NT2/D1 (cell line): Measurements from ENCODE around the gene SYT1.

Source experiments
- DNase-seq: peaks from one replicate; pipeline ENCODE4 v3.0.0-alpha.2; 2011; ENCODE audit warnings: low read depth, low spot score
- H3K27me3 ChIP-seq: 2 replicates; pipeline ENCODE4 v1.6.0; 2011; ENCODE audit warnings: mild to moderate bottlenecking; ENCODE audit not compliant: insufficient read length, insufficient read depth
- H3K36me3 ChIP-seq: 2 replicates; pipeline ENCODE4 v1.6.1; 2011; ENCODE audit warnings: mild to moderate bottlenecking, low read length, mixed read lengths; ENCODE audit not compliant: insufficient read depth, insufficient read length
- H3K4me1 ChIP-seq: 2 replicates; pipeline ENCODE4 v1.5.1; 2011; ENCODE audit not compliant: insufficient read depth, insufficient read length
- H3K4me3 ChIP-seq: 2 replicates; pipeline ENCODE4 v1.5.1; 2011; ENCODE audit warnings: low read depth; ENCODE audit not compliant: insufficient read length
- H3K9ac ChIP-seq: 2 replicates; pipeline ENCODE4 v1.6.0; 2011; ENCODE audit warnings: low read depth; ENCODE audit not compliant: insufficient read length
- H3K9me3 ChIP-seq: 2 replicates; pipeline ENCODE4 v1.5.1; 2011; ENCODE audit warnings: mild to moderate bottlenecking, low read length; ENCODE audit not compliant: insufficient read depth
- SUZ12 ChIP-seq: IDR thresholded peaks from 2 replicates; pipeline ENCODE4 v1.6.1; 2011; ENCODE audit not compliant: insufficient read length, insufficient read depth; ENCODE audit errors: extremely low read depth
- YY1 ChIP-seq: IDR thresholded peaks from 2 replicates; pipeline ENCODE4 v1.6.1; 2011; ENCODE audit not compliant: insufficient read length, insufficient read depth
- ZNF274 ChIP-seq: IDR thresholded peaks from 2 replicates; pipeline ENCODE4 v1.6.1; 2011; ENCODE audit warnings: mild to moderate bottlenecking, low read depth, low read length

The SYT1 gene

GRCh38 chr12:79223210-79223609 is 358.6 kb downstream of the SYT1 start:
- H3K9ac ChIP-seq, result no peak overlapping the region
- DNase-seq, result no peak
- no peaks in the 10 kb centered on the region for H3K36me3 ChIP-seq
- H3K9me3 ChIP-seq, result peaks cover 22% of the 10 kb centered on the region
- no peaks in the 10 kb centered on the region for H3K27me3 ChIP-seq
- TF ChIP-seq ZNF274, result no peak
- no peak for TF ChIP-seq YY1
- TF ChIP-seq SUZ12, result no peak
- no peak overlapping the region for H3K4me3 ChIP-seq
- H3K4me1 ChIP-seq, result no peaks in the 10 kb centered on the region

- DNase-seq, result no peak
- TF ChIP-seq YY1 (no peak), SUZ12 (no peak), ZNF274 (no peak)
- no peaks in the 10 kb centered on the region for H3K36me3 ChIP-seq
- H3K4me1 ChIP-seq, result no peaks in the 10 kb centered on the region
- no peaks in the 10 kb centered on the region for H3K27me3 ChIP-seq
- no peak overlapping the region for H3K4me3 ChIP-seq
- H3K9ac ChIP-seq, result no peak overlapping the region
- peaks cover 22% of the 10 kb centered on the region for H3K9me3 ChIP-seq
Measured at GRCh38 chr12:79223761-79224160, 359.2 kb downstream of the SYT1 start.

- Histone ChIP-seq H3K4me1 (no peaks in the 10 kb centered on the region), H3K4me3 (no peak overlapping the region), H3K9ac (no peak overlapping the region), H3K36me3 (no peaks in the 10 kb centered on the region), H3K27me3 (no peaks in the 10 kb centered on the region), H3K9me3 (peaks cover 7% of the 10 kb centered on the region)
- TF ChIP-seq YY1, result no peak
- no peak for TF ChIP-seq ZNF274
- no peak for TF ChIP-seq SUZ12
- no peak for DNase-seq
Measured at GRCh38 chr12:79227091-79227490, 362.5 kb downstream of the SYT1 start.

- Histone ChIP-seq H3K4me3 (no peak overlapping the region), H3K9ac (no peak overlapping the region), H3K4me1 (no peaks in the 10 kb centered on the region), H3K27me3 (no peaks in the 10 kb centered on the region), H3K36me3 (no peaks in the 10 kb centered on the region), H3K9me3 (peaks cover 3% of the 10 kb centered on the region; the same call in 1 of the 2 replicates)
- TF ChIP-seq SUZ12 (no peak), ZNF274 (no peak), YY1 (no peak)
- DNase-seq, result no peak
Measured at GRCh38 chr12:79227646-79228045, 363.1 kb downstream of the SYT1 start.

- TF ChIP-seq YY1 (no peak), ZNF274 (no peak), SUZ12 (no peak)
- Histone ChIP-seq H3K4me1 (no peaks in the 10 kb centered on the region), H3K9ac (no peak overlapping the region), H3K27me3 (no peaks in the 10 kb centered on the region), H3K36me3 (no peaks in the 10 kb centered on the region), H3K9me3 (no peaks in the 10 kb centered on the region), H3K4me3 (no peak overlapping the region)
- DNase-seq, result no peak
Measured at GRCh38 chr12:79233341-79233781, 368.8 kb downstream of the SYT1 start.

GRCh38 chr12:79236920-79237319 is 372.3 kb downstream of the SYT1 start:
- no peak for DNase-seq
- H3K9me3 ChIP-seq, result no peaks in the 10 kb centered on the region
- no peaks in the 10 kb centered on the region for H3K36me3 ChIP-seq
- TF ChIP-seq YY1 (no peak), ZNF274 (no peak), SUZ12 (no peak)
- no peaks in the 10 kb centered on the region for H3K4me1 ChIP-seq
- no peak overlapping the region for H3K9ac ChIP-seq
- H3K27me3 ChIP-seq, result no peaks in the 10 kb centered on the region
- H3K4me3 ChIP-seq, result no peak overlapping the region

- TF ChIP-seq YY1, result no peak
- no peak for TF ChIP-seq SUZ12
- no peak for TF ChIP-seq ZNF274
- no peak for DNase-seq
- Histone ChIP-seq H3K4me1 (no peaks in the 10 kb centered on the region), H3K27me3 (no peaks in the 10 kb centered on the region), H3K4me3 (no peak overlapping the region), H3K9me3 (no peaks in the 10 kb centered on the region), H3K36me3 (no peaks in the 10 kb centered on the region), H3K9ac (no peak overlapping the region)
Measured at GRCh38 chr12:79238246-79238645, 373.7 kb downstream of the SYT1 start.

GRCh38 chr12:79247494-79247893 is 382.9 kb downstream of the SYT1 start:
- Histone ChIP-seq H3K9me3 (no peaks in the 10 kb centered on the region), H3K36me3 (no peaks in the 10 kb centered on the region), H3K4me3 (no peak overlapping the region), H3K4me1 (no peaks in the 10 kb centered on the region), H3K9ac (no peak overlapping the region), H3K27me3 (no peaks in the 10 kb centered on the region)
- no peak for TF ChIP-seq SUZ12
- TF ChIP-seq YY1, result no peak
- no peak for TF ChIP-seq ZNF274
- DNase-seq, result no peak
